ENCODE results near the gene SLC17A2.
"Not testable (repeated sequence)": the region's sequence is repeated elsewhere in the genome, so short reads cannot be mapped to it uniquely, and the experiment has no call there.

SLC17A2 gene

GRCh38 chr6:25951296-25952032 lies 21.0 kb upstream of the SLC17A2 start:
- DNase-seq = no peak

DNA sequence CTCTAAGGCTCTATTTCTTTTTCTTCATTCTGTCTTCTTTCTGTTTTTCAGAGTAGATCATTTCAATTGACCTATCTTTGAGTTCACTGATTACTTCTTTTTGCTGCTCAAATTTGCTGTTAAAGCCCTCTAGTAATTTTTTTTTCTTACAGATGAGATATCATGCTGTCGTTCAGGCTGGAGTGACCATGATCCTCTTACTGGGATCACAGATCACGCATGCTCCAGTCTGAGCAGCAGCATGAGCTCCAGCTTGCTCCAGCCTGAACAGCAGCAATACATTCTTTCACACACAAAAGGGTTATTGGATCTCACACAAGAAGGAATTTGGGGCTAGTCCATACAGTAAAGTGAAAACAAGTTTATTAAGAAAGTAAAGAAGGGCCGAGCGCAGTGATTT lies 19.8 kb upstream of the SLC17A2 start:
- no peak for DNase-seq

- no peak for DNase-seq
Observed at GRCh38 chr6:25949695-25950094, 19.2 kb upstream of the SLC17A2 start.

- DNase-seq = not testable (repeated sequence)
Observed at GRCh38 chr6:25947492-25947891, 17.0 kb upstream of the SLC17A2 start.

GRCh38 chr6:25946631-25947030 lies 16.1 kb upstream of the SLC17A2 start:
- peak; percentile 29 for DNase-seq

DNA sequence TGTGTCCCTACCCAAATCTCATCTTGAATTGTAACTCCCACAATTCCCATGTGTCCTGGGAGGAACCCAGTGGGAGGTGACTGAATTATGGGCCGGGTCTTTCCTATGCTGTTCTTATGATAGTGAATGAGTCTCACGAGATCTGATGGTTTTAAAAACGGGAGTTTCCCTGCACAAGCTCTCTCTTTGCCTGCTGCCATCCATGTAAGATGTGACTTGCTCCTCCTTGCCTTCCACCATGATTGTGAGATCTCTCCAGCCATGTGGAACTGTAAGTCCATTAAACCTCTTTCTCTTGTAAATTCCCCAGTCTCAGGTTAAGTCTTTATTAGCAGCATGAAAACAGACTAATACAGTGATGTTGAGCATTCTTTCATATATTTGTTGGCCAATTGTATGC lies 15.2 kb upstream of the SLC17A2 start:
- DNase-seq = not testable (repeated sequence)

- no peak for DNase-seq
Observed at GRCh38 chr6:25944688-25945574, 14.4 kb upstream of the SLC17A2 start.

DNA sequence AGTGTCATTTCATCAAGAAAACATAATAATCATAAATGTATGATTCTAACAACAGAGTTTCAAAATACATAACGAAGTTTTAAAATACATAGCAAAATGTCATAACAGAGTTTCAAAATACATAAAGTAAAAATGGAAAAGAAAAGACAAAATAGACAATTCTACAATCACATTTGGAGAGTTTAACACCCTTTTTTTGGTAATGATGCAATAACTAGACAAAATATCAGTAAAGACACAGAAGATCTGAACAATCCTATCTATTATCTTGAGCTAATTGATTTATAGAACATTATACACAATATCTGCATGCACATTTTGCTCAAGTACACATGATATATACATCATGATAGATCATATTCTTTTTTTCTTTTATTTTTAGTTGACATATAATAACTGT lies 13.4 kb upstream of the SLC17A2 start:
- no peak for DNase-seq

GRCh38 chr6:25942561-25943147 lies 12.2 kb upstream of the SLC17A2 start:
- peak; percentile 56 for DNase-seq

DNA sequence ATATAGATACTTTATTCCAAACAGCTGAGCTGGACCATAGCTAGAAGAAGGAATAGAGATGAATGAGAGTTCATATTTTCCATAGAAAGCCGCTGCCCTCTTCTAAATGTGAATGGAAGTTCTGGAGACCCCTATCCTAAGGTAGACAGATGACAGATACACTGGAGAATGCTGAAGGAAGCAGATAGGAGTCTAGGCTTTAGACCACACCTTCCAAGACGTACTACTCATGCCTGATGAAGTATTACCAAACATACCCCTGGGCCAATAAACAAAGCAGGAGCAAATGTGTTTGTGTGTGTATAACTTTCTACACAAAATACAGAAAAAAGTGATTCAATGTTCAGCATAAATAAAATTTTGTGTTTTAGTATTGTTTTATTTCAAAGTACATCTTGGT lies 9.1 kb upstream of the SLC17A2 start:
- DNase-seq = no peak

DNA sequence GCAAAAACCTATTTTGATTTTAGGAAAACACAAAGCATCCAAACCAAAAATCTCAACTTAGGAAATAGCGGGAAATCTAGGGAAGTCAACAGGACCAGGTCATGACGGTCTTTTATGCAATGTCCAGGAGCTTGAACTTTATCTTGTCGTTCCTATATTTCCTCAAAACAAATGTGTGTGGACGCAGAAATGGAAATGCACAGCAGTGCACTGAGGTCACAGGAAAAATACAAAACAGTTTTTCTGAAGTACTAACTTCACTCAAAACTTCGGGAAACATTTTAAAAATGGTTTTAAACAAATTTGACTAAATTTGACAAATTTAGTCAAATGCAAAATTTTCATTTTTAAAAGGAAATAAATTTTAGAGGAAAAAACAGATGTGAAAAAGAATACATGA lies 5.5 kb upstream of the SLC17A2 start:
- DNase-seq = no peak

GRCh38 chr6:25934735-25935313 lies 4.3 kb upstream of the SLC17A2 start:
- DNase-seq = no peak

DNA sequence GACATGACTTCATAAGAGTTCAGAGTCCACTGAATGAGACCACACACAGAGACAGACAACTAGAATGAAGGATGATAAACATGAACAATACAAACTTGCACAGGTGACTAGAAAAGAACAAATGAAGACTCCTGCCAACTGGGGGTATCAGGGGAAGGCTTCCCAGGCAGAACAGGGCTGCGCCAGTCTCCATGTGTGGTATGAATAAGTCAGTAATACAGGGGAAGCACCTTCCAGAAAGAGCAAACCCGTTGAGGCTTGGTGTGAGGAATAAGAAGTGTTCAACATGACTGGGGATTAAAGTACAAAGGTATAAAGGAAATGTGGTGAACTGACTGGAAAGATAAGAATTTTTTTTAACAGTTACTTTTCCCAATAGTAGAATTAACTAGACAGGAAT lies 3.7 kb upstream of the SLC17A2 start:
- no peak for DNase-seq

- no peak for DNase-seq
Observed at GRCh38 chr6:25931411-25931709, 869 bp upstream of the SLC17A2 start.

DNA sequence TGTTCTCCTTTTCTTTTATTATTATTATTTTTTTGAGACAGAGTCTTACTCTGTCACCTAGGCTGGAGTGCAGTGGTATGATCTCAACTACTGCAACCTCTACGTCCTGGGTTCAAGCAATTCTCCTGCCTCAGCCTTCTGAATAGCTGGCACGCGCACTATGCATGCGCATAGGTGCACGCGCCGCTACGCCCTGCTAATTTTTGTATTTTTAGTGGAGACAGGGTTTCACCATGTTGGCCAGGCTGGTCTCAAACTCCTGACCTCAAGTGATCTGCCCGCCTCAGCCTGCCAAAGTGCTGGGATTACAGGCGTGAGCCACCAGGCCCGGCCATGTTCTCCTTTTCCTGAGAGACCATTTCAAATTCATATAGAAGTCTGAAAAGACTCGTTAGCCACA lies 706 bp downstream of the SLC17A2 start:
- DNase-seq = not testable (repeated sequence)

- no peak for DNase-seq
Observed at GRCh38 chr6:25928562-25929324, 1.7 kb downstream of the SLC17A2 start.

GRCh38 chr6:25927756-25928216 lies 2.7 kb downstream of the SLC17A2 start:
- DNase-seq = no peak

DNA sequence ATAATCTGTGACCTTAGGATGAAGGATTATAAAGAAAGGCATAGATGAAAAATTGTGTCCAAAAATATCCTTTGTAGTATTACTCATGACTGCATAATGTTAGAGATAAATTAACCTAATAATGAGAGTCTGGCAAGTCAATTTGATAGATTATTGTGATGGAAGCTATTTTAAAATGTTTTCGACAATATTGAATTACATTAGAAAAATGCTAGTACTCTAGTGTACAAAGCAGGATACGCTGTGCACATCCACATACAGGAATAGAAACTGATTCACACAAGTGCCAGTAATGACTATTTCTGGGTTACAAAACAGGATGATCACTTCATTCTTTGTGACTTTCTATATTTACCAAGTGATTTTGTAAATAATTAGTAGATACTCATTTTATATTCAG lies 3.3 kb downstream of the SLC17A2 start:
- no peak for DNase-seq

- no peak for DNase-seq
Observed at GRCh38 chr6:25925876-25926275, 4.6 kb downstream of the SLC17A2 start.

DNA sequence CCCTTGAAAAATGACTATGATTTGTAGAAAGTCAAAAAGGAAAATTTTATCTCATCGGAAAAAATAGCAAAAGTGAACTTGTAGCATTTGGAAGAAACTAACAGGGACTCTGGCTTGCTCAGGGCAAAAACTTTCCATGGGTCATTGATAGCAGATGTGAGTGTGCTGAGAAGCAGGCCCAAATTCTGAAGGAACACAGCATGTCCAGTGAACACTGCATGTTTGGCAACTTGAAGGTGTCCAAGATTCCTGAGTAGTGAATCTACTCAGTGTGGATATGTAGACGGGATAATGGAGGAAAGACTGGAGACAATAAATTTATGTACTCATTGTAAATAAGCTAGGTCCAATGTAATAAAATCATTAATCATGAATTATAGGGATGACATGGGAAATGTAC lies 8.2 kb downstream of the SLC17A2 start:
- DNase-seq = no peak

DNA sequence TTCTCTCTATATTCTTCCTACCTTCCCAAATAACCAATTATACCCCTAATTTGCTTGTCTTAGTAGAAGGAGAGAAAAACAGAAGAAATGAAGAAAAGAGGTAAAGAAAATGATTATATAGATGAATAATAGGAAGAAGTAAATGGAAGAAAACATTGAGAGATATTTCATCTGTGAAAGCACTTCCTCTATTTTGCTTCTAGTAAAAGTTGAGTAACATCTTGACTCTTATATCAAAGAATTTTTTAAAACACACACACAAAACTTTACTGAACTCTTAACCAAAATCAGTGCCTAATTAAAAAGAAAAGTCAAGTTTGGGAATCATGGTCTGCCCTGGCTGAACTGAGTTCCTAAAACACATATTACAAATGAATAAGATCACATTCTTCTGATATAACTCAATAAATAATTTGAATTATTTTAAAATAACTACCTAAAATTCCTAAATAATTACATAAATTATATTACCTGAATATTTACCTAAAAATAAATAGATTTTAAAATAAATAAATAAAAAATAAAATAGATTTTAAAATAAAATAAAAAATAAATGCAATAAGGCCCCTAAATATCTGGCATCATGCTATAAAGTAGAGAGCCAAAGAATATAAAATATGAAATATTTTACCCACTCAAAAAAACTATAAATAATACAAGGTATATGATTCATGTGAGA lies 8.8 kb downstream of the SLC17A2 start:
- no peak for DNase-seq

- DNase-seq = no peak
Observed at GRCh38 chr6:25919657-25920056, 10.8 kb downstream of the SLC17A2 start.
